ENCODE results near the gene RALA.

- TF ChIP-seq POLR2AphosphoS5 (IDR thresholded peaks at IDR 0.05; ENCODE audit: low read depth, low read length): no peak
- TF ChIP-seq POLR2A (IDR thresholded peaks at IDR 0.05; ENCODE audit: low read depth, low read length): no peak
- no peak for TF ChIP-seq POU2F2 (IDR thresholded peaks at IDR 0.05; ENCODE audit: low read depth, low read length)
- no peak for TF ChIP-seq TAF1 (IDR thresholded peaks at IDR 0.05; ENCODE audit: low read depth, low read length)
- TF ChIP-seq SPI1 (IDR thresholded peaks at IDR 0.05; ENCODE audit: low read depth, low read length): no peak
- TF ChIP-seq PAX5 (IDR thresholded peaks at IDR 0.05; ENCODE audit: insufficient read depth, low read length, severe bottlenecking): no peak
These were observed 1.7 kb downstream of the RALA start for GRCh38 chr7:39624935-39625694.
